GM19395 (cell line): ENCODE data around the gene SH3GL1.

Source experiments
- ATAC-seq: cut with Tn5 transposase; IDR thresholded peaks from one replicate; pipeline ENCODE4 v1.9.1; 2021; ENCODE audit warnings: mild to moderate bottlenecking, moderate library complexity; ENCODE audit not compliant: unreplicated experiment

The SH3GL1 gene

DNA sequence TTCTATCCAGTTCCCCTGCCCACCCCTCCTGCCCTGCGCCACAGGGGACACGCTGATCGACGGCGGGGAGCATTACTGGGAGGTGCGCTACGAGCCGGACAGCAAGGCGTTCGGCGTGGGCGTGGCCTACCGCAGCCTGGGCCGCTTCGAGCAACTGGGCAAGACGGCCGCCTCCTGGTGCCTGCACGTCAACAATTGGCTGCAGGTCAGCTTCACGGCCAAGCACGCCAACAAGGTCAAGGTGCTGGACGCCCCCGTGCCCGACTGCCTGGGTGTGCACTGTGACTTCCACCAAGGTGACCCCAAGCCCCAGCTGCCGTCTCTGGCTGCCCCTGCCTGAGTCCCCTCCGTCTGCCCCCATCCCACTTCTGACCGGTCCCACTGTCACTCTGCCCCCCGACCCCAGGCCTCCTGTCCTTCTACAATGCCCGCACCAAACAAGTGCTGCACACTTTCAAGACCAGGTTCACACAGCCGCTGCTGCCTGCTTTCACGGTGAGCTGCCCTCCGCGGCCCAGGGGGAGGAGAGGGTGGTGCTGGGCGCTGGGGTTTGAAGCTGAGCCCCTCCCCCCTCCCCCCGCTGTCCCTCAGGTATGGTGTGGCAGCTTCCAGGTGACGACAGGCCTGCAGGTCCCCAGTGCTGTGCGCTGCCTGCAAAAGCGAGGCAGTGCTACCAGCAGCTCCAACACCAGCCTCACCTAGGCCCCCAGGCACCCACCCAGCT is 77.2 kb downstream of the SH3GL1 start:
- ATAC-seq: no peak

DNA sequence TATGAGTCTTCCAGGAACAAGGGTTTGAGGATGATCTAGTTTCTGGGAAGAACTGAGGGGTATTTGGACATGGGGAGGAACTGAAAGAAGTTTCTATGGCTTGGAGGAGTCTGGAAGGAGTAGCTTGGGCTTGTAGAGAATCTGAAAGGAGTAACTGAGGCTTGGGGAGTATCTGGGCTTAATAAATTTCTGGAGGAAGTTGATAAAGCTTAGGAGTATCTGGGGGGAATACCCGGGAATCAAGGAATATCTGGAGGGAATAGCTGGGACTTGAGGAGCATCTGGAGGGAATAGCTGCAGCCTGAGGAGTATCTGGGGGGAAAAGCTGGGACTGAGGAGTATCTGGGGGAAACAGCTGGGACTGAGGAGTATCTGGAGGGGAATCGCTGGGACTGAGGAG is 79.9 kb downstream of the SH3GL1 start:
- no peak for ATAC-seq

DNA sequence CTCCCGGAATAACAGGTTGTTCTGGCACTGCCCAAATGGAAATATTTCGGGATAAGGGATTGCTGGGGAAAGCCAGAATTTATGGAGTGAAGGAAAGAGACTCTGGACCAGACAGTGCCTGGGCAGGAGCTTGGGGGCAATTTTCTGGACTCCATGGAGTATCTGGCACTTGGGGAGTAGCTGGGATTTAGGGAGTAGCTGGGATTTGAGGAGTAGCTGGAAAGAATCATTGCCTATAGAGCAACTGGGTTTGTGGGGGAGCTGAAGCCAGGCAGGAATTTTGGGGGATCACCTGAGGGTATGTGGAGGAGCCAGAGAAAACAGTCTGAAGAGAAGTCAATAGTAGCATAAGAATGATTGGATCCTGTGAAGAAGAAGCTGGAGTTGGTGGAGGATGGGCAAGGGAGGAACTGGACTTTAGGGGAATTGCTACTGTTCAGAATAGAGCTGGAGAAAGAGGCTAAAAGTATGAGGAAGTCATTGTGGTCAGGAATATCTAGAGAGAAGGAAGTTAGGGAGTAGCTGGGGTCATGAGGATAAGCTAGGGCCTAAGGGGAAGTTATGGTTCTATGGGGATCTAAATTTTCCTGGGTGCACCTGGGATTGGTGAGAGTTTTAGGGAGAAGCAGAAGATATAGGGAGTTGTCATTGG is 81.2 kb downstream of the SH3GL1 start:
- no peak for ATAC-seq

DNA sequence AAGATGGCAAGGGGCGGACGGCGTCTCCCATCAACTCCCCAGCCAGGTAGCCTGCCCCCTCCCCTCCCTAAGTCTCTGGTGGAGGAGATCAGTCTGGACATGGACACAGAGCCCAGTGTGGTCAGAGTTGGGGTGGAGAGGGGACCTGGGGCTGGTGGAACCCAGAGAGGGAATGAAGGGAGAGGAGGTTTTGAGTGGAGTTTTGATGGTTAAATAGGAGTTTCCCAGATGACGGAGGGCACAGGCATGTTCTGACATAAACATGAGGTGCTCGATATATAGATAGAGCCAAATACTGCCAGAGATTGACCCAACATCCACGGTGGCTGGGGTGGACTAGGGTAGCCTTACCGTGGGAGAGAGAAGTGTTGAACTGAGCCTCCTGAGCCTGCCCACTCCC is 81.9 kb downstream of the SH3GL1 start:
- ATAC-seq: no peak

DNA sequence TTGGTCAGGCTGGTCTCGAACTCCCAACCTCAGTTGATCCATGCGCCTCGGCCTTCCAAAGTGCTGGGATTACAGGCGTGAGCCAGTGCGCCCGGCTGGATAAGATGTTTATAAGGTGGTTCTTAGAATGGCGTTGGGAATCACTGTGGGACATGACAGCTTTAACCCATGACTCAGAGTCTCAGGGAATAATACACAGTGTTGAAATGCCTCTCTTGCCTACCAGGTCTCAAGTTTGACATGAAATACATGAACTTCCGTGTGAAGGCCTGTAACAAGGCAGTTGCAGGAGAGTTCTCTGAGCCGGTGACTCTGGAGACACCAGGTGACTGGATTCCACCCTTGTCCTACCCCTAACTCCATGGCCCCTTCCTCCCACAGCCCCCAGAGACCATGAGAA is 83.4 kb downstream of the SH3GL1 start:
- ATAC-seq: no peak

DNA sequence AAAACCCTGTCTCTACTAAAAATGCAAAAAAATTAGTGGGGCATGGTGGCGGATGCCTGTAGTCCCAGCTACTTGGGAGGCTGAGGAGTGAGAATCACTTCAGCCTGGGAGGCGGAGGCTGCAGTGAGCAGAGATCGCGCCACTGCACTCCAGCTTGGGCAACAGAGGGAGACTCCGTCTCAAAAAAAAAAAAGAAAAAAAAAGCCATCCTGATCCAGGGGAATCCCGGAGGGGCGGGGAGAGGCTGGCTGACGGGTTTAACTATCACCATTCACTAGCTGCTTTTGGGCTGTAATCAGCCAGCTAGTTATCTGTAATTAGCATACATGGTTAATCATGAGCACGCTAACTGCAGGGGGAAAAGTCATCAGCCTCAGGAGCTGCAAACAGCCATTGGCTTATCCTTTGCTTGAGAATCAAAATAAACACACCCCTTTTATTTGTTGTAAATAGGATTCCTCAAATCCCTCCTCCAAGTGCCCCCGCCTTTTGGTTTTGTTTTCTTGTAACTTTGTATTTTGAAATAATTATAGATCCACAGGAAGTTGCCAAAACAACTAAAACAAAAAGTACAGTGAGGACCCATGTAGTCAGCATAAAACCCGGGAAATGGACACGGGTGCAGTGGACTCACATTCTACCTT is 86.4 kb downstream of the SH3GL1 start:
- ATAC-seq: no peak
